GM12801 (cell line): ENCODE data around the gene CTU1.

ENCODE experiments used
- CTCF ChIP-seq: IDR thresholded peaks from one replicate; pipeline ENCODE4 v1.5.1; 2011; ENCODE audit warnings: control low read depth; ENCODE audit not compliant: insufficient read length; ENCODE audit errors: extremely low read depth

The CTU1 gene

GRCh38 chr19:51138549-51138979 is 30.4 kb upstream of the CTU1 start:
- no peak for TF ChIP-seq CTCF

- no peak for TF ChIP-seq CTCF
Measured at GRCh38 chr19:51137792-51138425, 29.7 kb upstream of the CTU1 start.

- TF ChIP-seq CTCF, result no peak
Measured at GRCh38 chr19:51136851-51137551, 28.8 kb upstream of the CTU1 start.

- no peak for TF ChIP-seq CTCF
Measured at GRCh38 chr19:51135986-51136762, 28.0 kb upstream of the CTU1 start.

GRCh38 chr19:51135004-51135403 is 26.8 kb upstream of the CTU1 start:
- TF ChIP-seq CTCF, result no peak

GRCh38 chr19:51131780-51132680 is 23.8 kb upstream of the CTU1 start:
- TF ChIP-seq CTCF, result no peak
